WERI-Rb-1 (cell line): Measurements from ENCODE around the gene DOCK7.

ENCODE experiments used
- DNase-seq: peaks from one replicate; pipeline ENCODE4 v3.0.0-alpha.2; 2020
- H3K27ac ChIP-seq: fragments of 250-450 bp; sonication (Bioruptor Pico); 2 replicates; pipeline ENCODE4 v1.5.1; 2020; ENCODE audit warnings: mild to moderate bottlenecking, moderate library complexity
- H3K27me3 ChIP-seq: fragments of 250-450 bp; sonication (Bioruptor Pico); 2 replicates; pipeline ENCODE4 v1.5.1; 2021; ENCODE audit warnings: mild to moderate bottlenecking, low read depth, moderate library complexity; ENCODE audit not compliant: insufficient read depth, severe bottlenecking
- H3K36me3 ChIP-seq: fragments of 250-450 bp; sonication (Bioruptor Pico); 2 replicates; pipeline ENCODE4 v1.5.1; 2020; ENCODE audit warnings: mild to moderate bottlenecking, moderate library complexity
- H3K4me3 ChIP-seq: 2 replicates; pipeline ENCODE4 v1.5.1; 2011; ENCODE audit warnings: low read depth, mild to moderate bottlenecking, control low read depth, low read length
- H3K9me3 ChIP-seq: fragments of 250-450 bp; sonication (Bioruptor Pico); 2 replicates; pipeline ENCODE4 v1.5.1; 2021; ENCODE audit warnings: mild to moderate bottlenecking, moderate library complexity; ENCODE audit not compliant: severe bottlenecking
- TF ChIP-seq, protein P1 (sequence below): IDR thresholded peaks from 2 replicates; pipeline ENCODE4 v1.5.1; 2011; ENCODE audit warnings: low read depth, mild to moderate bottlenecking, control low read depth, inconsistent platforms, low read length

Gene DOCK7

DNA sequence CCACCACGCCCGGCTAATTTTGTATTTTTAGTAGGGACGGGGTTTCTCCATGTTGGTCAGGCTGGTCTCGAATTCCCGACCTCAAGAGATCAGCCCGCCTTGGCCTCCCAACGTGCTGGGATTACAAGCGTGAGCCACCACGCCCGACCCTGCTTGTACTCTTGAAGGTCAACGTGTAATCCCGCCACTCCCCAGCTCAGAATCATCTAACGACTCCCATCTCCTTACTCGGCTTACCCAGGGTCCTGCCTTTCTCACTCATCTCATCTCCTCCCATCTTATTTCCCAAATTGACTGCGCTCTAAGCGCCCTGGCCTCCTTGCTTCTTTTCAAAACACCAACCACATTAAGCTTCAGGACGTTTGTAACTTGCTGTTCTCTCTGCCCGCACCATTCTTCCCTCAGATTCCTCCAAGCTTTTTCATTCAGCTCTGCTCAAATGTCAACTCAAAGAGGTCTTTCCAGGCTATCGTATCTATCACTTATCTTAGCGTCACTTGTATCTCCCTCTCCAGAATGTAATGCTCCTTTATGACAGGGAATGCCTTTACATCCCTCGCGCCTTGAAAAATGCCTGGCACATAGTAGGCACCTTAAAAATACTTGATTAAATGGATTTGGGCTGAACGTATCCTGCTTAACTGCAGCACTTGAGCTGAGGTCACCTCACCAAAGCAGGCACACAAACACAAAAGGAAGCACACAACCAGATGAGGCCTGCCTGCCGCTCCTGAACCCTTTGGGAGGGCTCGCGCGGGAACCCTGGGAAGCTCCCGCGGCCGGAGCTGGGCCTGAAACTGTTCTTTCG, 252.8 kb downstream of the DOCK7 start:
- DNase-seq = peak; percentile 35
- peaks cover 24% of the 10 kb centered on the region for H3K36me3 ChIP-seq
- H3K4me3 ChIP-seq = peak overlapping the region; percentile 84
- H3K9me3 ChIP-seq = no peaks in the 10 kb centered on the region
- H3K27ac ChIP-seq = peak overlapping the region; percentile 100
- H3K27me3 ChIP-seq = no peaks in the 10 kb centered on the region
- TF ChIP-seq, protein P1, sequence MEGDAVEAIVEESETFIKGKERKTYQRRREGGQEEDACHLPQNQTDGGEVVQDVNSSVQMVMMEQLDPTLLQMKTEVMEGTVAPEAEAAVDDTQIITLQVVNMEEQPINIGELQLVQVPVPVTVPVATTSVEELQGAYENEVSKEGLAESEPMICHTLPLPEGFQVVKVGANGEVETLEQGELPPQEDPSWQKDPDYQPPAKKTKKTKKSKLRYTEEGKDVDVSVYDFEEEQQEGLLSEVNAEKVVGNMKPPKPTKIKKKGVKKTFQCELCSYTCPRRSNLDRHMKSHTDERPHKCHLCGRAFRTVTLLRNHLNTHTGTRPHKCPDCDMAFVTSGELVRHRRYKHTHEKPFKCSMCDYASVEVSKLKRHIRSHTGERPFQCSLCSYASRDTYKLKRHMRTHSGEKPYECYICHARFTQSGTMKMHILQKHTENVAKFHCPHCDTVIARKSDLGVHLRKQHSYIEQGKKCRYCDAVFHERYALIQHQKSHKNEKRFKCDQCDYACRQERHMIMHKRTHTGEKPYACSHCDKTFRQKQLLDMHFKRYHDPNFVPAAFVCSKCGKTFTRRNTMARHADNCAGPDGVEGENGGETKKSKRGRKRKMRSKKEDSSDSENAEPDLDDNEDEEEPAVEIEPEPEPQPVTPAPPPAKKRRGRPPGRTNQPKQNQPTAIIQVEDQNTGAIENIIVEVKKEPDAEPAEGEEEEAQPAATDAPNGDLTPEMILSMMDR = no peak

DNA sequence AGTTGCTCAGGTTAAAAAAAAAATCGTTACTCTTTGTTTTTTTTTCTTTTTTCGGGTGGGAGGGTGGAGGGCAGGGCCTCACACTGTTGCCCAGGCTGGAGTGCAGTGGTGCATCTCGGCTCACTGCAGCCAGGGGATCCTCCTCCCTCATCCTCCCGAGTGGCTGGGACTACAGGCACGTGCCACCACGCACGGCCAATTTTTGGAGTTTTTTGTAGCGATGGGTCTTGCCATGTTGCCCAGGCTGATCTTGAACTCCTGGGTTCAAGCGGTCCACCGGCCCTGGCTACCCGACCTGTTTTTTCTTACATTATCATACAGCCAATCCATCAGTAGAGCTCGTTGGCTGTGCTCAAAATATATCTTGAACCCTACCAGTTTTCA, 253.6 kb downstream of the DOCK7 start:
- DNase-seq = no peak
- H3K36me3 ChIP-seq = peaks cover 18% of the 10 kb centered on the region
- TF ChIP-seq, protein P1 = no peak
- H3K27ac ChIP-seq = no peak overlapping the region
- H3K27me3 ChIP-seq = no peaks in the 10 kb centered on the region
- no peak overlapping the region for H3K4me3 ChIP-seq
- no peaks in the 10 kb centered on the region for H3K9me3 ChIP-seq

- H3K27me3 ChIP-seq = no peaks in the 10 kb centered on the region
- DNase-seq = no peak
- H3K4me3 ChIP-seq = no peak overlapping the region
- TF ChIP-seq, protein P1 = no peak
- H3K9me3 ChIP-seq = no peaks in the 10 kb centered on the region
- H3K36me3 ChIP-seq = peaks cover 18% of the 10 kb centered on the region
- H3K27ac ChIP-seq = no peak overlapping the region
Observed at GRCh38 chr1:62433861-62434617, 254.1 kb downstream of the DOCK7 start.

GRCh38 chr1:62429581-62429980, 258.6 kb downstream of the DOCK7 start:
- Histone ChIP-seq H3K9me3 (no peaks in the 10 kb centered on the region), H3K4me3 (no peak overlapping the region), H3K27me3 (no peaks in the 10 kb centered on the region), H3K27ac (no peak overlapping the region), H3K36me3 (no peaks in the 10 kb centered on the region)
- DNase-seq = no peak
- TF ChIP-seq, protein P1 = no peak

DNA sequence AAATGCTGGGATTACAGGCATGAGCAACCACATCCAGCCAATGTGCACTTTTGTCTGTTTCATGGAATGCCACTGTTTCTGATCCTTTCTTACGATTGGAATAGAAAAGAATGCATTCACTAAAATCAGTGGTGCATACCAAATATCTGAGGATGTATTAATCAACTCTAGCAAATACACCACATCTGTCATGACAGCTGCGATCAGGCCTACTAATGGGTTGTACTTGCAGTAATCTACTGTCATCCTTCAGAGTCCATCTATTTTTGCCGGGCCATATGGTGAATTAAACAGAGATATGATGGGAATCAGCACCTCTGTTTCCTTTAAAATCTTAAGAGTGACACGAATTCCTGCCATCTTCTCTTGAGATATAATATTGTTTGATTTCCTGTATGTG, 259.8 kb downstream of the DOCK7 start:
- no peaks in the 10 kb centered on the region for H3K27me3 ChIP-seq
- TF ChIP-seq, protein P1 = no peak
- no peak overlapping the region for H3K27ac ChIP-seq
- DNase-seq = no peak
- H3K36me3 ChIP-seq = no peaks in the 10 kb centered on the region
- no peak overlapping the region for H3K4me3 ChIP-seq
- H3K9me3 ChIP-seq = no peaks in the 10 kb centered on the region
